MV-4-11 (cell line): Measurements from ENCODE around the gene VWF.

ENCODE experiments used
- DNase-seq: peaks from one replicate; lab custom pipeline; 2025; lab: John Stamatoyannopoulos, UW

The VWF gene

DNA sequence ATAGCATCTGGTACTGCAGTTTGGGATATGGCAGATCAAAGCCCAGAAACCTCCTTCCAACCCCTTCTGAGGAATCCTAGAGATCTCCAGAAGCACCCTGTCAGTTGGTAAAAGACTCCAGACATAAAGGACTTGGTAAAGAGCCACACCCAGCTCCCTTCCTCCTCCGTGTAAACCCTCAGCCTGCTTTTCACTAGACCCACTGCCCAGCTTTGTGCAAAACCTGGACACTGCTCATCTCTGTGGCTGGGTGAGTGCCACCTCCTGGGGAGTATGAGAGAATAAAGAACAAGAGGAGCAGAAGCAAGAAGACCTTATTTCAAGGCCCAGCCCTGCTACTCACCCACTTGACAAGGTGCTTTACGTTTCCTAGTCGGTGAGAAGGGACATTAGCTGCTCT, 212.5 kb downstream of the VWF start:
- no peak for DNase-seq

DNA sequence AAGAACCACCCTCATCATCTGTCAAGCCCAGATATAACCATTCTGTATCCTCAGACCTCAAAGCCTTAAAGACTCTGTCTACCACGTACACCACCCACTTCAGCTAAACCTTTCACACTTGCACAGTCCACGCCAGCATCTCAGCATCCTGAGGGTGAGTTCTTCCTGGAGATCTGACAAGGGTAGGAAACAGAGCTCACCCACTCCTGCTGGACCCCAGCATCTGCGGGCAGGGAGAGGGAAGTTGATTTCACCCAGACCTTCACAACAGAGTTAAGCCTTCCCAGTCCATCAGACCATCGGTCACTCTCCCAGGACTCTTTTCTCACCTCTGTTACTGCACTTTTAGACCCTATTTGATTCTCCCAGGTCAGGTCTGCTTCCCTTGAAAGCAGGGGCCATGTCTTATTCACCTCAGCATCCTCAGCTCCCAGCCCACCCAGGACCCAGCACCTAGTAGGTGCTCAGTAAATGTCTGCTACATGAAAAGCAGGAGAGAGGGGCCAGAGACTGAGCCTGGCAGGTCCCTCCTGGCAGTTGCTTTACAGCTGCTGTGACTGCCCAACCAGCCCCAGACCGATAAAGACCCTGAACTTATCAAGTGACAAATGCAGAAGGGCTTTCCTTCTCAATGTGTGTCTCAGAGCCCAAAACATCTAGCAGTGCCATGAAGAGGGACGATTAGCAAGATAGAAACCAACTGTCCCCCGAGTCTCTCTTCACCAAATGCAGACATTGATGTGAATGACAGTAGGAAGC, 213.5 kb downstream of the VWF start:
- DNase-seq = no peak

- DNase-seq = no peak
Measured at GRCh38 chr12:5909560-5909959, 214.9 kb downstream of the VWF start.

DNA sequence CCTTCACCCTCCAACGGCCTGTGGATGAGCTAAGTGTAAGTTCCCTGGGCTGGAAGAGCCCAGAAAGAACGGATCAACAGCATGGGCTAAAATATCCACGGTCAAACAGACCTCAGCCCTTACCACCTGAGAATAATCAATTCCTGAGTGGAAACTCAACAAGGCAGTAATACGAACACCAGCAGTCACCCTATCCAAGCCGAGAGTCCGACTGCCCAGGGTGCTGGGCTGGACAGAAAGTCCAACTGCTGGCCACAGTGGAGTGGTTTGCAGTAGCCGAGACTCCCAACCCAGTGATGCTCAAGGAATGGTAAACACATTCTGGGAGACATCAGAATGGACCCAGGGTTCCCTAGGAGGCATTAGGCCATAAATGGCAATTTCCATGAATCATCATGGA, 216.2 kb downstream of the VWF start:
- no peak for DNase-seq

DNA sequence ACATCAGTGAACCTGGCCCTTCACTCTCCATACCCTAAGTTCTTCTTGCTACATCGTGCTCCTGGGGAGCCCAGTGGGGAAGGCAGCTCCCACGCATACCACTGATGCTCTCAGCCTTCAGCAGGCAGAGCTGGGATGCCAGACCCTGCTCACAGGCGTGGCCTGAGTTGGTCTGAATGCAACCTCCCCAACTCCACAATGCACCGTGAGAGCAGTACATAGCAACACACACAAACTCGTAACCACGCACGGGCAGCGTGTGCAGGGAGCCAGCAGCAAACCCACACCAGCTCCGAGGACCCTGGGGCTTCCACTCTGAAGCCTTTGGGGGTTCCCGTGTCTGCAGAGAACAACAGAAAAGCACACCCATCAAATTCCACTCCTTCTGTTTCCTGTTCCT, 216.7 kb downstream of the VWF start:
- no peak for DNase-seq

DNA sequence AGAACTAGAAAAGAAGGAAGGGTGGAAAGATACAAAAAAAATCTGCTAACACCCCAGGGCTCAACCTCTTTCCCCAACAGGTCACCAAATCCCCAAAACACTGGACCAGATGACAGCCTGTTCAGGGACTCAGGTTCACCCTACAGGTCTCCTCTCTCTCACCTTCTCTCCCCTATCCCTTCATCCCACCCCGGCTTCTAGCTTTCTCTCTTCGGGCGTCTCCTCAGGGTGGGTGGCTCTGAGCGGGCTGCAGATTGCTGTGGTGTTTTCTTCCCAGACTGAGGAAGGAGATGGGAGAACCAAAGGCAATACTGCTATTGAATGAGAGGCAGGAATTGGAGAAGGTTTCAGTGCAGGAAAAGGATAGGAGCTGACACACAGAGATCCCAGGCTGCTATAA, 218.7 kb downstream of the VWF start:
- no peak for DNase-seq

DNA sequence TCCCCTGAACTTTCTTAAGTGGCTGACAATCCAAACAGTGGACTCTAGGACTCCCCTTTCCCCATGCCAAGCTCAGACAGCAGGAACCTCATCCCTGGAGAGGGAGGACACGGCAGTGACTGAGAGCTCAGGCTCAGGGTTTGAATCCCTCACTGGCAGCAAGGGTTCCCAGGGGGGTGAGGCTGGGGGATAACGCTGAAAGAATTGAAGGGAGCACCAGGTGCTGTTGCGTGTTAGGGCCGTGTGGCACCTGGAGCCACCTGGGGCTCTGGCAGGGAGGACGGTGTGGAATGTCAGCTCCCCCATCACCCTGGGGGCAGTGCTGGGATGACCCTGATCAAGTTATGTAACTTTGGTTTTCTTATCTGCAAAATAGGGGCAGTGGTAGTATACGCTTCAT, 219.5 kb downstream of the VWF start:
- no peak for DNase-seq

GRCh38 chr12:5904441-5904840, 220.0 kb downstream of the VWF start:
- no peak for DNase-seq

- no peak for DNase-seq
Measured at GRCh38 chr12:5902736-5903135, 221.7 kb downstream of the VWF start.

DNA sequence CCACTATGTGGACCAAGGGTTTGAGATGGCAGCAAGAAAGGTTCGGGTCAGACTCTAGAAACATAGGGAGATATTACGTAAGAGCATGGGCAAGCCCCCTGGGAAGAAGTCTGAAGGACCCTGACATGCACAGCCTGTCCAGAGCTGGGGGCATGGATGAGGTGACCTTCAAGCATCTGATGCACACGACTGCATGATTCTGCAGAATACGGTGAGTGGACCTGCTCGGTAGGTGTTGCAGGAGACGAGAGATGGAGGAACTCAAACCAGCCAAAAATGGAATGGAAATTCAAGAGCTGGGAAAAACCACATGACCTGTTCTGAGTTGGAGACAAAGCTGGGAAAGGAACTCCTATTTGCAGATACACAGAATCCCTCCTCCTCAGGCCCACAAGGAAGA, 223.1 kb downstream of the VWF start:
- no peak for DNase-seq

DNA sequence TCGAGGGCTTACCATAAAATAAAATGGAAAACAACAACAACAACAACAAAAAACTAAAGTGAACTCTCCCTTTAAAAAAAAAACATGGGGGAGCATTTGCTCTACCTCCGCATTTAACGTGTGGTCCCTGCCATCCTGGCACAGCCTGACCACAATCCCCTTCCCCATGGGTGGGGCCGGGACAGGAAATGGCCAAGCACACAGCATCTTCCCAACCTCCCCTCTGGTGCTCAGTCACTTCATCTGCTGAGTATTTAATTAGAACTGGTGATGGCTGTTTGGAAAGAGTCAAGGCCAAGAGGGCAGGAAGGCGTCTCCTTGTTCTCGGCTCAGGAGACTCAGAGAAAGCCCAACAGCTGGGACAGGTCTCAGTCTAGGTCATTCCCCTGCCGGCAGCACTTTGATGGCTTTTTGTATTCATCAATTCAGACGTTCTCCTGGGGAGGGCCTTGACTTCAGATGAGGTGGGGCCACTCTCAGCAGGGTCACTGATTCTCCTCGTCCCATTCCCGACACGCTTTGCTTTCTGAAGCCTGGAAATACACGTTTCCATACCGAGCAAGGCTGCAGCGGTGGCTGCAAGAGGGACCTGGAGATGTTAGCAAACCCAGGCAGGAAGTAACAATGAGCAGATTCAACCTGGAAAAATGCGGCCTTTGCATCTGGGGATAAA, 223.8 kb downstream of the VWF start:
- DNase-seq = no peak

GRCh38 chr12:5900076-5900475, 224.4 kb downstream of the VWF start:
- DNase-seq = no peak

GRCh38 chr12:5899675-5900074, 224.8 kb downstream of the VWF start:
- DNase-seq = no peak

- no peak for DNase-seq
Measured at GRCh38 chr12:5898874-5899273, 225.6 kb downstream of the VWF start.
